ENCODE data around the gene LINGO1. TPM values are rescaled to one million over a fixed set of nuclear protein-coding genes. Genes with fewer than 3 reads are reported as not detected.

Gene LINGO1, protein sequence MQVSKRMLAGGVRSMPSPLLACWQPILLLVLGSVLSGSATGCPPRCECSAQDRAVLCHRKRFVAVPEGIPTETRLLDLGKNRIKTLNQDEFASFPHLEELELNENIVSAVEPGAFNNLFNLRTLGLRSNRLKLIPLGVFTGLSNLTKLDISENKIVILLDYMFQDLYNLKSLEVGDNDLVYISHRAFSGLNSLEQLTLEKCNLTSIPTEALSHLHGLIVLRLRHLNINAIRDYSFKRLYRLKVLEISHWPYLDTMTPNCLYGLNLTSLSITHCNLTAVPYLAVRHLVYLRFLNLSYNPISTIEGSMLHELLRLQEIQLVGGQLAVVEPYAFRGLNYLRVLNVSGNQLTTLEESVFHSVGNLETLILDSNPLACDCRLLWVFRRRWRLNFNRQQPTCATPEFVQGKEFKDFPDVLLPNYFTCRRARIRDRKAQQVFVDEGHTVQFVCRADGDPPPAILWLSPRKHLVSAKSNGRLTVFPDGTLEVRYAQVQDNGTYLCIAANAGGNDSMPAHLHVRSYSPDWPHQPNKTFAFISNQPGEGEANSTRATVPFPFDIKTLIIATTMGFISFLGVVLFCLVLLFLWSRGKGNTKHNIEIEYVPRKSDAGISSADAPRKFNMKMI
- total RNA-seq = not detected

DNA sequence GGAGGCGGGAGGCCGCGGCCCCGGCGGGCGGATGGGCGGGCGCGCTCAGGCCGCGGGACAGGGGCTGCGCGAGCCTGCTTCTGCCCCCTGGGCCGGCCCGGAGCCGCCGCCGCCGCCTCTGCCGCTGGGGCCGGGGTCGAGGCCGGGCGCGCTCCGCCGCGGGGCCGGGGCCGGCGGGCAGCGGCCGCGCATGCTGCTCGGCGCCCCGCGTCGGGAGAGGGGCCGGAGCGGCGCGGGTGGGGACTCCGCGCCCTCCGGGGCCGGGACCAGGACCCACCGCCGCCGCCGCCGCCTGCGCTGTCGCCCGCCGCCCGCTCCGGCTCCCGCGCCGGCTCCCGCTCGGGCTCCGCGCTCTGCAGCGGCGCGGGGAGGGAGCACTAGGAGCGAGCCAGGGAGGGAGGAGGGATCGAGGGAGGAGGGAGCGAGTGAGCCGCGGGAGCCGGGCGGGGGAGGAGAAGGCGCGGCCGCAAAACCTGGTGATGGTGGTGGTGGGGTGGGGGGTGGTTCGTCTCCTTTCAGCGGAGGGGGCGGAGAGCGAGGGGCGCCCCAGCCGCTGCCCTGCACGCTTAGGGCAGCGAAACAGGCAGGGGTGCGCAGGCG lies at the start of gene LINGO1:
Gene LINGO1, minus strand, starts transcription at position 379 of the 600 bp plus-strand sequence. CDS start 597 bp downstream, outside the sequence.
- intact Hi-C loops (cut with micrococcal nuclease) = loop anchor here (10.0 kb wide), 1 partner anchor 182 kb away; no protein-coding TSS in a partner anchor
- Mint-ChIP-seq H3K4me1 (ENCODE audit: low read depth) (peaks cover 9% of the 10 kb centered on the region), H3K9me3 (no peaks in the 10 kb centered on the region), H3K36me3 (ENCODE audit: low read depth) (no peaks in the 10 kb centered on the region), H3K27ac (no peak within 1 kb of the TSS), H3K4me3 (peak within 1 kb of the TSS; percentile 33), H3K27me3 (peaks cover 42% of the 10 kb centered on the region)
- CTCF ChIA-PET = interaction anchor here (0.6 to 4.2 kb wide), 14 partner anchors 10 to 531 kb away, joined by 3 to 42 read pairs (median 5); no protein-coding TSS in a partner anchor
- POLR2A ChIA-PET = no interaction called here
- TF ChIP-seq, protein P1, sequence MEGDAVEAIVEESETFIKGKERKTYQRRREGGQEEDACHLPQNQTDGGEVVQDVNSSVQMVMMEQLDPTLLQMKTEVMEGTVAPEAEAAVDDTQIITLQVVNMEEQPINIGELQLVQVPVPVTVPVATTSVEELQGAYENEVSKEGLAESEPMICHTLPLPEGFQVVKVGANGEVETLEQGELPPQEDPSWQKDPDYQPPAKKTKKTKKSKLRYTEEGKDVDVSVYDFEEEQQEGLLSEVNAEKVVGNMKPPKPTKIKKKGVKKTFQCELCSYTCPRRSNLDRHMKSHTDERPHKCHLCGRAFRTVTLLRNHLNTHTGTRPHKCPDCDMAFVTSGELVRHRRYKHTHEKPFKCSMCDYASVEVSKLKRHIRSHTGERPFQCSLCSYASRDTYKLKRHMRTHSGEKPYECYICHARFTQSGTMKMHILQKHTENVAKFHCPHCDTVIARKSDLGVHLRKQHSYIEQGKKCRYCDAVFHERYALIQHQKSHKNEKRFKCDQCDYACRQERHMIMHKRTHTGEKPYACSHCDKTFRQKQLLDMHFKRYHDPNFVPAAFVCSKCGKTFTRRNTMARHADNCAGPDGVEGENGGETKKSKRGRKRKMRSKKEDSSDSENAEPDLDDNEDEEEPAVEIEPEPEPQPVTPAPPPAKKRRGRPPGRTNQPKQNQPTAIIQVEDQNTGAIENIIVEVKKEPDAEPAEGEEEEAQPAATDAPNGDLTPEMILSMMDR (IDR thresholded peaks at IDR 0.05) = no peak
- DNase-seq (no peak), ATAC-seq (no peak)

DNA sequence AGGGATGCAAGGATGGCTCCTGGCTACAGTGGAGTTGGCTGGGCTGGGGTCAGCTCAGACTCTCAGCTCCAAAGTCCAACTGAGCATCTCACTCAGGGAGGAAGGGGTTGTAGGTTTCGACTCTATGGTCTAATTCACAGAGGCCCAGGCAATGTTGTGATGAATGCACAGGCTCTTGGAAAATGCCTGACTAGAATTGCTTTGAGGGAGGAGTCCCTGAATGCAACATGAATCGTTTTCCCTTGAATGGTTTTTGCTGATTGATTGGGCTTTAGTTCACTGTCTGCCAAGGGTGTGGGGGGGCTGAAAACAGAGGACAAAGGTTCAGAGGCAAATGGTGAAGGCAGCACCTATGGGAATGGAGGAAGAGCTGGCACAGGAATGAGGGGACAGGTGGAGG lies 48.6 kb upstream of the LINGO1 start:
- Mint-ChIP-seq H3K9me3 (no peaks in the 10 kb centered on the region), H3K36me3 (ENCODE audit: low read depth) (no peaks in the 10 kb centered on the region), H3K4me3 (no peak overlapping the region), H3K27ac (no peak overlapping the region), H3K27me3 (peaks cover 7% of the 10 kb centered on the region), H3K4me1 (ENCODE audit: low read depth) (no peaks in the 10 kb centered on the region)
- CTCF ChIA-PET = no interaction called here
- POLR2A ChIA-PET = no interaction called here
- TF ChIP-seq, protein P1 (IDR thresholded peaks at IDR 0.05) = no peak
- no peak for ATAC-seq
- intact Hi-C loops (cut with micrococcal nuclease) = no loop called here
- DNase-seq = no peak

GRCh38 chr15:77676569-77677375 lies 44.1 kb upstream of the LINGO1 start:
- TF ChIP-seq, protein P1 (IDR thresholded peaks at IDR 0.05) = no peak
- DNase-seq = no peak
- intact Hi-C loops (cut with micrococcal nuclease) = no loop called here
- H3K4me1 Mint-ChIP-seq (ENCODE audit: low read depth) = no peaks in the 10 kb centered on the region
- no peak for ATAC-seq
- H3K4me3 Mint-ChIP-seq = no peak overlapping the region
- no peaks in the 10 kb centered on the region for H3K36me3 Mint-ChIP-seq (ENCODE audit: low read depth)
- POLR2A ChIA-PET = no interaction called here
- no peak overlapping the region for H3K27ac Mint-ChIP-seq
- CTCF ChIA-PET = no interaction called here
- H3K9me3 Mint-ChIP-seq = no peaks in the 10 kb centered on the region
- H3K27me3 Mint-ChIP-seq = peaks cover 5% of the 10 kb centered on the region

- DNase-seq (no peak), ATAC-seq (no peak)
- TF ChIP-seq, protein P1 (IDR thresholded peaks at IDR 0.05) = no peak
- H3K4me1 Mint-ChIP-seq (ENCODE audit: low read depth) = no peaks in the 10 kb centered on the region
- POLR2A ChIA-PET = no interaction called here
- intact Hi-C loops (cut with micrococcal nuclease) = no loop called here
- H3K36me3 Mint-ChIP-seq (ENCODE audit: low read depth) = no peaks in the 10 kb centered on the region
- no peak overlapping the region for H3K27ac Mint-ChIP-seq
- H3K4me3 Mint-ChIP-seq = no peak overlapping the region
- H3K27me3 Mint-ChIP-seq = peaks cover 3% of the 10 kb centered on the region
- CTCF ChIA-PET = no interaction called here
- no peaks in the 10 kb centered on the region for H3K9me3 Mint-ChIP-seq
Measured at GRCh38 chr15:77675806-77676415, 43.2 kb upstream of the LINGO1 start.

Measured in activated CD8-positive, alpha-beta T cell treated with anti-CD3 and anti-CD28 coated beads for 36 hours (primary cell).